Measurements from ENCODE around the gene KLHL30.
"Not testable (repeated sequence)": the region's sequence is repeated elsewhere in the genome, so short reads cannot be mapped to it uniquely, and the experiment has no call there.

The KLHL30 gene

DNA sequence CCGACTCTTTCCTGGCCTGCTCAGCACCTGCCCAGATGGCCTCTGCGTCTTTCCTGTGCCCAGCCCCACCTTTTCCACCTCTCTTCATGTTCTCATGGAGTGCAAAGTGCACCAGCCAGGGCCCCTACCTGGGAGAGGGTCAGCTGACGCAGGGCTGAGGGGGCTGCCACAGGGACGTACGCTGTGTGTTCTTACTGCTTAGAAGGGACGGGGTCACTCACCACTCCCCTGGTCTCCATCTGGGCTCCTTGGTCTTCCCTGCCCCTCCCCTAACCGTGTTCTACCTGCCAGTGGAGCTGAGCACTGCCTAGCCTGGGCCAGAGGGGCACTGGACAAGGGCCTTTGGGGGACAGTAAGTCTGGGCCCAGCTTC, 28.9 kb downstream of the KLHL30 start:
- H3K9me3 Mint-ChIP-seq, result no peaks in the 10 kb centered on the region
- DNase-seq (peak in 1 of 2 donors; percentile 6), ATAC-seq (no peak)
- H3K27me3 Mint-ChIP-seq, result peaks cover 32% of the 10 kb centered on the region
- H3K4me1 Mint-ChIP-seq, result peaks cover 17% of the 10 kb centered on the region
- H3K4me3 Mint-ChIP-seq, result no peak overlapping the region
- no peak overlapping the region for H3K27ac Mint-ChIP-seq

GRCh38 chr2:238167761-238168160, 29.3 kb downstream of the KLHL30 start:
- H3K27ac Mint-ChIP-seq, result peak overlapping the region in 1 of 2 donors; percentile 82
- peaks cover 17% of the 10 kb centered on the region for H3K4me1 Mint-ChIP-seq
- H3K27me3 Mint-ChIP-seq, result peaks cover 27% of the 10 kb centered on the region
- ATAC-seq, result no peak
- H3K4me3 Mint-ChIP-seq, result no peak overlapping the region
- H3K9me3 Mint-ChIP-seq, result no peaks in the 10 kb centered on the region
- peak in 1 of 2 donors; percentile 5 for DNase-seq

- Mint-ChIP-seq H3K27me3 (peaks cover 21% of the 10 kb centered on the region), H3K27ac (peak overlapping the region; percentile 26 to 48), H3K4me3 (no peak overlapping the region), H3K9me3 (no peaks in the 10 kb centered on the region), H3K4me1 (peaks cover 17% of the 10 kb centered on the region)
- DNase-seq (peak in 1 of 2 donors; percentile 6), ATAC-seq (no peak)
Measured at GRCh38 chr2:238168196-238169047, 30.0 kb downstream of the KLHL30 start.

DNA sequence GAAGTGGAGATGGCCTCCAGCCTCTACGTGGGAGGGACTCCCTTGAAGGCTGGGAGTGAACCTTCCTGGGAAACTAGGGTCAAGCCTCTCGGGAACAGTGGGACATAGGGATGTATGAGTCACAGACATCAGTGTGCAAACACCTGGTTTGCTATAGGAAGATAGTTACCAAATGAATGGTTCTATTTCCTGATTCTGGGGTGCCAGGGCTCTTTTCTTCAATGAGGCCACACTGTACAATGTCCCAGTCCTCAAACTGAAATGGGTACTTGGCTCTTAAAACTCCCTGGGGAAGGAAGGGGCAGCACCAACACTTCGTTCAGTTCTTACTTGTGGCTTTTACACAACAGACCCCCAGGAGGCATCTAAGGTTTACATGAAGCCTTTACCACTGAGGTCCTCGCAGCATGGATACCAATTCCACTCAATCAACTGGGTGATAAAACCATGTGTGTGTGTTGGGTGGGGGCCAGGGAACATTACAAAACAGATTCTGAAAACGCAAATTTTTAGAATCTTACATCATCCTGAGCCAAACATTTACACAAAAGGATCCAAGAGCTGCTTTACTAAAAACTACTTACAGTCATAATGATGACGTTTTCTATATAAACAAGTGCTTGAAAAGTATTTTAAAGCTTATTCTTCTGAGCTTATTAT, 30.7 kb downstream of the KLHL30 start:
- DNase-seq (peak in 1 of 2 donors; percentile 5), ATAC-seq (no peak)
- Mint-ChIP-seq H3K4me1 (peaks cover 17% of the 10 kb centered on the region), H3K4me3 (no peak overlapping the region), H3K9me3 (no peaks in the 10 kb centered on the region), H3K27me3 (peaks cover 19% of the 10 kb centered on the region), H3K27ac (peak overlapping the region in 1 of 2 donors; percentile 52)

DNA sequence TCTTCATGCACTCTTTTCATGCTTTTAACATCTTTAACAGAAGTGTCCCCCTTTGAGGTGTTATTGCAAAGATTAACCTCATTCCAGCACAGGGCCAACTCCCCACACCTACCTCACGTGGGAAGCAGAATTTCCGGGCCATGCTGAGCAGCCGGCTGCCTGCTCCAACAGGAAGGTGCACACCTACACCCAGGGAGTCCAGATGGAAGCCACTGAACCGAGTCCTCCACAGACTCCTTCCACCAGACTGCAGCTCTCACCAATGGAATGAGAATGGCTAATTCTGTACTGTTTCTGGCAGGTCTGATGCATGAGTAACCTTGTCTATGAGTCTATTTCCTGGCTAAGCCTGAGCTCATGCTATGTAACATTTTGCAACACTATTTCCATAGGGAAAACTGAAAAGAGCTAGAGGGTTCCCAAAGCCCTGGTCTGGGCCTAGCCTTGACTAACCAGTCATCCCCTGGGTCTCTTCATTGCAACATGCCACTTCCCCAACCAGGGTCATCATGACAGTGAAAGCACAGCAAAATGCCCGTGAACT, 31.3 kb downstream of the KLHL30 start:
- Mint-ChIP-seq H3K27me3 (peaks cover 13% of the 10 kb centered on the region), H3K4me3 (no peak overlapping the region), H3K27ac (peak overlapping the region; percentile 52 to 82), H3K9me3 (no peaks in the 10 kb centered on the region), H3K4me1 (peaks cover 11% of the 10 kb centered on the region)
- DNase-seq (no peak), ATAC-seq (no peak)

DNA sequence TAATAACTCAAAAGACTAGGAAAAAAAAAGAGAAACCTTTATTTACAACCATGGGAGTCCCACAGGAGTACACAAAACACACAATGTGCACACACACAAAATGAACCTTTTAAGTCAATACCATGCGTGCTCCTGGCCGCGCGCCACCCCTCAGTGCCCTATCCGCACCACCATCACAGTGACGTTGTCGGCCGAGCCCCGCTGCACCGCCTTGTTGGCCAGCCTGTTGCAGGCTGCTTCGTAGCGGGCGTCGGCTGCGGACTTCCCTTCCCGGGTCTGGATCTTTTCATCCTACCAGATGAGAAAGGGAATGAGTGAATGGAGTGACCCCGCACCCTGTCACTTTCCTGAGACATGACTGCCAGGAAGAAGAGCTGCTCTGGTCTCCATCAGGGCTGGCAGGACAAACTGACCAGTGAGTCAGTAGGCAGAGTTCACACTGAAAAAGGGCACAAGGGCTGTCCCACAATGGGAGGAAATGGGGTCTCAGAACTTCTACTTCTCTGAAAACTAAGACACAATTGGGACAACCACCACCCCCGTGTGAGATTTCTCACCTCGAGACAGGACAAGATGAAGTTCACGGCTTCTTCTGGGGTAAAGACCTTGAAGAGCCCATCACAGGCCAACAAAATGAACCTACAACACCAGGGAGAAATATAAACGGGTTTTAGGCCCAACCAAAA, 32.1 kb downstream of the KLHL30 start:
- H3K27me3 Mint-ChIP-seq, result peaks cover 5% of the 10 kb centered on the region
- H3K4me3 Mint-ChIP-seq, result no peak overlapping the region
- no peaks in the 10 kb centered on the region for H3K9me3 Mint-ChIP-seq
- H3K27ac Mint-ChIP-seq, result peak overlapping the region in 1 of 2 donors; percentile 16
- no peak for ATAC-seq
- H3K4me1 Mint-ChIP-seq, result peaks cover 7% of the 10 kb centered on the region
- DNase-seq, result no peak

GRCh38 chr2:238171072-238171431, 32.6 kb downstream of the KLHL30 start:
- not testable (repeated sequence) for ATAC-seq

DNA sequence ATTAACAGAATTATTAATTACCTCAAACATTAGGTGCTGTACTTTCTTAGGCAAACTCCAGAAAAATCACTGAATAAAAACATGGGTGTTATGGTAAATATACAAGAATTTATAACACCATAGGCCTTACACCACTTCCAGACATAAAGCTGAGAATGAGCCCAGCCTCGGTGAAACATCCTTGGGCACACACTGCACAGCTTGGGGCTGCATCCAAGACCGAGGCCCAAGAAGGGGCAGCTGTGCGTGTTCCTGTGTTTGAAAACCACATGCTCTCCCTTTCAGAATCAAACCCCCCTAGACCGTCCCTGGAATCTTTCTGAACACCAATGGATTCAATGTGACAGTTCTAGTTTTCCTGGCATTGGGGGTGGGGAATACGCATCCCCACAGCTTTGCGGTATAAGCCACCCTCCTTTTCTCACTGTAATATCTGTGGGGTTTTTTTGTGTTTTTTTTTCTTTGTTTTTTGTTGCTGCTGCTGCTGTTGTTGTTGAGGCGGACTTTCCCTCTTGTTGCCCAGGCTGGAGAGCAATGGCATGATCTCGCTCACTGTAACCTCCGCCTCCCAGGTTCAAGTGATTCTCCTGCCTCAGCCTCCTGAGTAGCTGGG, 33.2 kb downstream of the KLHL30 start:
- no peak for ATAC-seq
- H3K4me3 Mint-ChIP-seq, result no peak overlapping the region
- H3K27ac Mint-ChIP-seq, result peak overlapping the region in 1 of 2 donors; percentile 82
- no peaks in the 10 kb centered on the region for H3K27me3 Mint-ChIP-seq
- H3K9me3 Mint-ChIP-seq, result no peaks in the 10 kb centered on the region
- DNase-seq, result no peak
- H3K4me1 Mint-ChIP-seq, result peaks cover 7% of the 10 kb centered on the region

More at GRCh38 chr2:238171072-238171431, 32.6 kb downstream of the KLHL30 start:
- H3K9me3 Mint-ChIP-seq, H3K27me3 Mint-ChIP-seq, H3K4me1 Mint-ChIP-seq, DNase-seq, H3K4me3 Mint-ChIP-seq, H3K27ac Mint-ChIP-seq: not testable (repeated sequence)

GRCh38 chr2:238172439-238172838, 34.0 kb downstream of the KLHL30 start:
- Mint-ChIP-seq H3K9me3 (no peaks in the 10 kb centered on the region), H3K27me3 (no peaks in the 10 kb centered on the region), H3K27ac (no peak overlapping the region), H3K4me1 (peaks cover 7% of the 10 kb centered on the region), H3K4me3 (no peak overlapping the region)
- no peak for DNase-seq
- no peak for ATAC-seq

DNA sequence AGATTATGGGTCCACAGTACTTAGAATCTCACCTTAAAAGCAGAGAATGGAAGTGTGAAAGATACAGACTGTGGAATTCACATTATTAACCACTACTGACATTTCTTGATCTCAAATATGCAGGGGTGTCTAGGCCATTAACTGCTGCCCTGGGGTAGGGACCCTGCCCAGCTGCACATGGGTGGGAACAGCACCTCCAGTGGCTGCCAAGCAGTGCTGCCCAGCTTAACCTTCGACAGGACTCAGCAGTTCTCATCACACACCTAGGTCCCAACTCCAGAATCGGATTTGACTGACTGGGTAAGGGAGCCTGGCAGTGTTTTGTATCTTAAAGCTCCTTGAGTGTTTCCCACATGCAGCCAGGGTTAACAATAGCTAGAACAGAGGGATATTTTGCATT, 35.2 kb downstream of the KLHL30 start:
- DNase-seq, result no peak
- ATAC-seq, result no peak
- H3K9me3 Mint-ChIP-seq, result no peaks in the 10 kb centered on the region
- H3K27ac Mint-ChIP-seq, result no peak overlapping the region
- H3K4me3 Mint-ChIP-seq, result no peak overlapping the region
- peaks cover 7% of the 10 kb centered on the region for H3K4me1 Mint-ChIP-seq
- no peaks in the 10 kb centered on the region for H3K27me3 Mint-ChIP-seq

DNA sequence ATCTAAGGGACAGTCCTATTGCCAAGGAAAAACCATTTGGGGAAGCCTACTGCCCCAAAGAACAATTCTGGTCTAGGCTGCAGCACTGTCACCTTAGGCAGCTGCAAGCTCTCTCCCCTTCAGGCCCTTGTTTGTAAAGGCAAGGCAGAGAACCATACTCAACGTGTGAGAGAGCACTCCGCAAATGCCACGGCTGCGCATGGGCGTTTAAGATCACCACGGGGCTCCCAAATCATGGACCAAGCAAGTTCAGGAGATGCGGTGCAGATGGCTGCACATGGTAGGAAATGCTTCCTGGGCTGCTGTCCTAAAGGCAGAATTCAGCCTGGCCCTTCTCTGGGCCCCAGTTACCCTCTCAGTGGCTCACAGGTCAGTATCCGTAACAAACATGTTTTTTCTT, 35.8 kb downstream of the KLHL30 start:
- Mint-ChIP-seq H3K9me3 (no peaks in the 10 kb centered on the region), H3K27ac (no peak overlapping the region), H3K27me3 (no peaks in the 10 kb centered on the region), H3K4me1 (peaks cover 7% of the 10 kb centered on the region), H3K4me3 (no peak overlapping the region)
- no peak for ATAC-seq
- DNase-seq, result no peak

DNA sequence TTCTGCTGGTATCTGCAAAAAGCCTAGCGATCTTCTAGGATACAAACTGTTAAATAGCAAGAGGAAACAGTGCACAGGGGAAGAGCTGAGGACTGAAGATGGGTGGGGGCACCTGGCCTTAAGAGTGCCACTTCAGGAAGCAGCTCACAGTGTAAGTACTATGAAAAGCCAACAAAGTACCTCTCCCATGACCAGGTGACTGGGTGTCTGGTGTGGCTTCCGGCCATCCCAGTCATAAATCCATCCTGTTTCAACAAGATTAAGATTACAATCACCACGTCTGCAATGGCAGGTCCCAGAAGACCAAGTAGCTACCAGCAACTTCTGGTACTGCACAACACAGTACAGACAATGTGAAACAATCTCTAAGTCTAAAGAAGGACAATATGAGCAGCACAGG, 36.2 kb downstream of the KLHL30 start:
- Mint-ChIP-seq H3K4me1 (peaks cover 5% of the 10 kb centered on the region), H3K27me3 (no peaks in the 10 kb centered on the region), H3K27ac (no peak overlapping the region), H3K9me3 (no peaks in the 10 kb centered on the region), H3K4me3 (no peak overlapping the region)
- DNase-seq (no peak), ATAC-seq (no peak)

DNA sequence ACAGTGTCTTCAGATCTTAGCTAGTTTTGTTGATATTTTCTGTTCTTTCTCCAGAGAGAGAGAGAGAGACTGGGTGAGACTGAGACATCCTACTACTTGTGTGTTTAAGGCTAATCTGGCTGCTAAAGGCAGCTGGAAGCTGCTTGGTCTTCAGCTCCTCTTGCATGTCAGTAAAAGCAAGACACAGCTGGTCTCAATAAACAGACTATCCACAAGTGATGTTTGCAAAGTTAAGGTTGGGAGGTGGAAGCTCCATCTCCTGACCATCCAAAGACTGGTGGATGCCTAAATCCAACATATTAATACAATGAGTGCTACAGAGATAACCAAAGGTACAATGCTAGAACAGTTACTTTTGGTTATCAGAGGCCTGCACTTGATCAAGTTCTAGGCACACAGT, 38.1 kb downstream of the KLHL30 start:
- Mint-ChIP-seq H3K27ac (no peak overlapping the region), H3K9me3 (no peaks in the 10 kb centered on the region), H3K4me1 (no peaks in the 10 kb centered on the region), H3K4me3 (no peak overlapping the region), H3K27me3 (no peaks in the 10 kb centered on the region)
- no peak for ATAC-seq
- DNase-seq, result no peak

- DNase-seq (no peak), ATAC-seq (no peak)
- Mint-ChIP-seq H3K4me1 (peaks cover 14% of the 10 kb centered on the region), H3K27me3 (no peaks in the 10 kb centered on the region), H3K9me3 (no peaks in the 10 kb centered on the region), H3K4me3 (no peak overlapping the region), H3K27ac (no peak overlapping the region)
Measured at GRCh38 chr2:238180554-238180953, 42.1 kb downstream of the KLHL30 start.

- Mint-ChIP-seq H3K27ac (no peak overlapping the region), H3K9me3 (no peaks in the 10 kb centered on the region), H3K4me3 (no peak overlapping the region), H3K27me3 (no peaks in the 10 kb centered on the region), H3K4me1 (peaks cover 14% of the 10 kb centered on the region)
- DNase-seq (no peak), ATAC-seq (no peak)
Measured at GRCh38 chr2:238182362-238182761, 43.9 kb downstream of the KLHL30 start.
